Measurements from ENCODE around the gene FAU. TPM values are rescaled to one million over a fixed set of nuclear protein-coding genes. Genes with fewer than 3 reads are reported as not detected.

FAU gene
- total RNA-seq, 1 experiment from 2014 or later = 650 TPM

DNA sequence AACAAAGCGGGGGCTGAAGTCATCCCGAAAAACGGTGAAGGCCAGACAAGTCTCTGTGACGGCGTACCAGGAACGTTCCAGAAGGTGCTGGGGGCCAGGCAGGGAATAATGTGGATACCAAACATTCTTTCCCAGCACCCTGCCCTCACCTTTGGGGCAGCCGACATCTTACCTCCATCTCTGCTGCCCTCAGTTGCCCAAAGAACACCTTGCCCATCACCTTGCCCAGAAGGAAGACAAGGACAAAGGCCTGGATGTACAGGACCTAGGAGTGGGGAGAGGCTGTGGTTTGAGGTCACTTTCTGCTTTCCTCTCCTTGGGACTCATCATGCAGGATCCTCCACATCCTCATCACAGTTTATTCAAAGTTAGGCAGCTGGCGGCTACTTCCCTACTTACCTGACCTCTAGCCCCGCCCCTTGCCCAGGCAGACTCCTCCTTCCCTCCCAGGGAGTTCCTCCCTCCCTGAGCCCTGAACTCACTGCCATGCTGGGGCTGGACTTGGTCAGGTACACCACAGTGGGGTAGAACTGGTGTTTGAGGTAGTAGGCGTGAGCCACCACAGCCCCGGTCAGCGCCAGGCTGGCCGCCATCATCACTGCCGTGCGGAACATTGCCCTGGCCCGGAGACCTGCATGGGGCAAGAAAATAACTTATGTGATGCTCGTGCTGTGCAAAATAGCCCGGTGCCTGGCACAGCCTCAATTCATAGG, 11.2 kb upstream of the FAU start:
- TF ChIP-seq, protein P1, sequence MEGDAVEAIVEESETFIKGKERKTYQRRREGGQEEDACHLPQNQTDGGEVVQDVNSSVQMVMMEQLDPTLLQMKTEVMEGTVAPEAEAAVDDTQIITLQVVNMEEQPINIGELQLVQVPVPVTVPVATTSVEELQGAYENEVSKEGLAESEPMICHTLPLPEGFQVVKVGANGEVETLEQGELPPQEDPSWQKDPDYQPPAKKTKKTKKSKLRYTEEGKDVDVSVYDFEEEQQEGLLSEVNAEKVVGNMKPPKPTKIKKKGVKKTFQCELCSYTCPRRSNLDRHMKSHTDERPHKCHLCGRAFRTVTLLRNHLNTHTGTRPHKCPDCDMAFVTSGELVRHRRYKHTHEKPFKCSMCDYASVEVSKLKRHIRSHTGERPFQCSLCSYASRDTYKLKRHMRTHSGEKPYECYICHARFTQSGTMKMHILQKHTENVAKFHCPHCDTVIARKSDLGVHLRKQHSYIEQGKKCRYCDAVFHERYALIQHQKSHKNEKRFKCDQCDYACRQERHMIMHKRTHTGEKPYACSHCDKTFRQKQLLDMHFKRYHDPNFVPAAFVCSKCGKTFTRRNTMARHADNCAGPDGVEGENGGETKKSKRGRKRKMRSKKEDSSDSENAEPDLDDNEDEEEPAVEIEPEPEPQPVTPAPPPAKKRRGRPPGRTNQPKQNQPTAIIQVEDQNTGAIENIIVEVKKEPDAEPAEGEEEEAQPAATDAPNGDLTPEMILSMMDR (IDR thresholded peaks at IDR 0.05; ENCODE audit: unreplicated experiment) = no peak
- Mint-ChIP-seq H3K27me3 (ENCODE audit: unreplicated experiment) (no peaks in the 10 kb centered on the region), H3K4me1 (ENCODE audit: low read depth, unreplicated experiment) (peaks cover 28% of the 10 kb centered on the region), H3K36me3 (ENCODE audit: insufficient read depth, unreplicated experiment) (peaks cover 73% of the 10 kb centered on the region), H3K9me3 (ENCODE audit: low read depth, unreplicated experiment) (no peaks in the 10 kb centered on the region), H3K4me3 (ENCODE audit: low read depth, unreplicated experiment) (peak overlapping the region; percentile 99), H3K27ac (ENCODE audit: unreplicated experiment) (peak overlapping the region; percentile 100)
- peak; percentile 85 for DNase-seq
- CTCF ChIA-PET = interaction anchor here (3.4 kb wide), 1 partner anchor 49 kb away, joined by 27 read pairs; the partner anchor contains the start of gene CAPN1
- BruUV-seq (replicated peaks) = no TSS peak
- intact Hi-C loops (cut with micrococcal nuclease; ENCODE audit: unreplicated experiment) = no loop called here

DNA sequence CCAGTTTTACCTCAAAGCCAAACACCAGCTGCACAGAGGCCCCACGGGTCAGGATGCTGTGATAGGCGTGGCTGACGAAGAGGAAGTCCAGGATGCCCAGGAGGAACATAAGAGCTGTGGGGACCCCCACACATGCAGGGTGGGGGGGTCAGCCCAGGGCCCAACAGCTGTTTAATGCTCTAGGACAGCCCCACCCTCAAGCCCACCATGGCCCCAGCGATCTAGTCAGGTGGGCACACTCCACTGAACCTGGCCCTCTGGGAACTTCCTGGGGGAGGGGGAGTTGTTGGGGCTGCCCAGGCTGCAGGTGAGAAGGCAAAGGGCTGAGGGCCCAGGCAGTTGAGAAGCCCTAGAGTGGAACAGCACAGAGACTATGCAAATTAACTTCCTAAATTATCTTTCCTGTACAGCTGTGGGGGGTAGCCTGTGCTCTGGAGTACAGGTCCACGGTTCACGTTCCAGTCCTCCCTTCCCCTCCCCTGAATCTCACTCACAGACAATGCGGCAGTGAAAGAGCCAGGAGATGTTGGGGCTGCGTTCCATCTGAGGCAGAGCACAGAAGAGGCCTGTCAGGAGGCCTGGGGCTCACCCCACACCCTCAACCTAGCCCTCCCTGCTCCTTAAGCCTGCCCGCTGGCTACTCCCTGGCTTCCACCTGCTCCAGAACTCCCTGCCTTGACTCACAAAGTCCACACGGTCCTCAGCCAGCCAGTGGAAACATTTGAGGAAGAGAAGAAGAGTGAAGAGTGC, 10.5 kb upstream of the FAU start:
- Mint-ChIP-seq H3K9me3 (ENCODE audit: low read depth, unreplicated experiment) (no peaks in the 10 kb centered on the region), H3K27me3 (ENCODE audit: unreplicated experiment) (no peaks in the 10 kb centered on the region), H3K4me3 (ENCODE audit: low read depth, unreplicated experiment) (peak overlapping the region; percentile 99), H3K36me3 (ENCODE audit: insufficient read depth, unreplicated experiment) (peaks cover 80% of the 10 kb centered on the region), H3K27ac (ENCODE audit: unreplicated experiment) (no peak overlapping the region), H3K4me1 (ENCODE audit: low read depth, unreplicated experiment) (peaks cover 28% of the 10 kb centered on the region)
- DNase-seq = no peak
- BruUV-seq (replicated peaks) = no TSS peak
- CTCF ChIA-PET = interaction anchor here (3.4 kb wide), 1 partner anchor 49 kb away, joined by 27 read pairs; the partner anchor contains the start of gene CAPN1
- TF ChIP-seq, protein P1 (IDR thresholded peaks at IDR 0.05; ENCODE audit: unreplicated experiment) = no peak
- intact Hi-C loops (cut with micrococcal nuclease; ENCODE audit: unreplicated experiment) = no loop called here

DNA sequence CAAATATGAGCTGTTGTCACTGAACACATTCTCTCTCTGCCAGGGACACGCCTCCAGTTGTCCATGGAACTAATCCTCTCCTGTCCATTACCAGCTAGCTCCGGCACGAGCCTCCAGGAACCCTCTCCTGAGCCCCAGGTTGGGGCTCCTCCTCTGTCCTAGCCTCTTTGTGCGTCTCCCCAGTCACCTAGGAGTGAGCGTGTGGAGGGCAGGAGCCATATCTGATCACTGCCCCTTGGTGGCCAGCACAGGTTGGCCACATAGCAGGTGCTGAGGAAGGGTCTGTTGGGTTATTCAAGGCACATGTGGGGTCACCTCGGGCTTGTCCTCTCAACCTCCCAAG, 9.9 kb upstream of the FAU start:
- CTCF ChIA-PET = no interaction called here
- BruUV-seq (replicated peaks) = no TSS peak
- DNase-seq = no peak
- peaks cover 86% of the 10 kb centered on the region for H3K36me3 Mint-ChIP-seq (ENCODE audit: insufficient read depth, unreplicated experiment)
- TF ChIP-seq, protein P1 (IDR thresholded peaks at IDR 0.05; ENCODE audit: unreplicated experiment) = no peak
- H3K27me3 Mint-ChIP-seq (ENCODE audit: unreplicated experiment) = no peaks in the 10 kb centered on the region
- no peak overlapping the region for H3K27ac Mint-ChIP-seq (ENCODE audit: unreplicated experiment)
- intact Hi-C loops (cut with micrococcal nuclease; ENCODE audit: unreplicated experiment) = no loop called here
- H3K4me3 Mint-ChIP-seq (ENCODE audit: low read depth, unreplicated experiment) = peak overlapping the region; percentile 99
- H3K4me1 Mint-ChIP-seq (ENCODE audit: low read depth, unreplicated experiment) = peaks cover 28% of the 10 kb centered on the region
- no peaks in the 10 kb centered on the region for H3K9me3 Mint-ChIP-seq (ENCODE audit: low read depth, unreplicated experiment)

DNA sequence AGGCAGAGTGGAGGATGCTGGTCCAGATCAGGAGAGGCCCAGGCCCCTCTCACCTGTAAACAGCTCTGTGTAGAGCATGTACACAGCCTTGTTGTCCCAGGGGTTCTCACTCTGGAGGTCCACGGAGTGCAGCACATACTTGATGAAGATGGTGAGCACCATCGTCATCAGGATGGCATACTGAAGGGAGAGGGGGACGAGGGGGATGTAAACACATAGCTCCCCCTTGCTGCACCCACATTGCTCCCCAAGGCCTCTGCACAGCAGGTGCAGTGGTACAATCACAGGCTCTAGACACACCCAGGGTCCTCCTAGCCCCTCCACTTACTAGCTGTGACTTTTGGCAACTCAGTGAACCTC, 9.5 kb upstream of the FAU start:
- Mint-ChIP-seq H3K27me3 (ENCODE audit: unreplicated experiment) (no peaks in the 10 kb centered on the region), H3K4me1 (ENCODE audit: low read depth, unreplicated experiment) (peaks cover 23% of the 10 kb centered on the region), H3K4me3 (ENCODE audit: low read depth, unreplicated experiment) (no peak overlapping the region), H3K36me3 (ENCODE audit: insufficient read depth, unreplicated experiment) (peaks cover 90% of the 10 kb centered on the region), H3K27ac (ENCODE audit: unreplicated experiment) (peak overlapping the region; percentile 24), H3K9me3 (ENCODE audit: low read depth, unreplicated experiment) (no peaks in the 10 kb centered on the region)
- CTCF ChIA-PET = no interaction called here
- TF ChIP-seq, protein P1 (IDR thresholded peaks at IDR 0.05; ENCODE audit: unreplicated experiment) = no peak
- BruUV-seq (replicated peaks) = no TSS peak
- DNase-seq = no peak
- intact Hi-C loops (cut with micrococcal nuclease; ENCODE audit: unreplicated experiment) = no loop called here
